ENCODE measurements around the gene FSD1.

- TF ChIP-seq CTCF (conservative IDR thresholded peaks at IDR 0.05) (no peak), ZFX (IDR thresholded peaks at IDR 0.05) (no peak)
Measured at GRCh38 chr19:4347521-4347920, 43.1 kb downstream of the FSD1 start.

Measured in C4-2B (cell line).